Epithelial cell of proximal tubule (primary cell): ENCODE results near the gene NAA30. TPM values are rescaled to one million over a fixed set of nuclear protein-coding genes. Genes with fewer than 3 reads are reported as not detected.
"Not testable (repeated sequence)": the region's sequence is repeated elsewhere in the genome, so short reads cannot be mapped to it uniquely, and the experiment has no call there.

Source experiments
- DNase-seq: peaks from one replicate; pipeline ENCODE4 v3.0.0-alpha.2; 2011; ENCODE audit warnings: low read depth
- H3K4me3 ChIP-seq: 2 replicates; pipeline ENCODE4 v1.5.1; 2011; ENCODE audit warnings: low read depth, mild to moderate bottlenecking, low read length
- CTCF ChIP-seq: conservative IDR thresholded peaks from 2 replicates; pipeline ENCODE4 v1.5.1; 2012; ENCODE audit warnings: low read depth, mild to moderate bottlenecking, low read length
- total RNA-seq: library from RNA; depleted of rRNA; stranded (reverse); fragments of >200 nt; gene quantifications from 2 replicates; pipeline ENCODE4 v1.2.3, GENCODE V29; 2015

The NAA30 gene
- total RNA-seq, result 14.9 and 18.2 TPM in 2 replicates

- TF ChIP-seq CTCF, result no peak
These were observed at the start of gene NAA30 for GRCh38 chr14:57390037-57390805. Gene NAA30 (plus strand): TSS chr14:57390586. CDS start chr14:57390958, 372 bp downstream.

GRCh38 chr14:57343545-57344297 is 46.7 kb upstream of the NAA30 start:
- not testable (repeated sequence) for DNase-seq, H3K4me3 ChIP-seq

More at GRCh38 chr14:57390037-57390805, at the start of gene NAA30:
- DNase-seq, result peak; percentile 52
- peak within 1 kb of the TSS; percentile 77 for H3K4me3 ChIP-seq

- TF ChIP-seq CTCF, result no peak
- H3K4me3 ChIP-seq, result no peak overlapping the region
- DNase-seq, result no peak
These were observed 45.3 kb upstream of the NAA30 start for GRCh38 chr14:57345106-57345505.

GRCh38 chr14:57346741-57347140 is 43.6 kb upstream of the NAA30 start:
- no peak for DNase-seq
- no peak overlapping the region for H3K4me3 ChIP-seq
- no peak for TF ChIP-seq CTCF

GRCh38 chr14:57352396-57353170 is 37.8 kb upstream of the NAA30 start:
- DNase-seq, result no peak
- H3K4me3 ChIP-seq, result no peak overlapping the region
- no peak for TF ChIP-seq CTCF

GRCh38 chr14:57355081-57355800 is 35.1 kb upstream of the NAA30 start:
- TF ChIP-seq CTCF, result no peak
- no peak for DNase-seq
- H3K4me3 ChIP-seq, result no peak overlapping the region
